Thyroid gland (tissue), 4 donors: ENCODE measurements around the gene RNF144A.

ENCODE experiments used
- CTCF ChIP-seq, 6 experiments: fragments of 200-600 bp in 3 of 6; fragments of 450-650 bp in 3 of 6; sonication (generic) in 3 of 6; IDR thresholded peaks; one replicate each; pipeline ENCODE4 v1.5.1; 2016 to 2019; ENCODE audit warnings: antibody characterized with exemption in 6 of 6, mild to moderate bottlenecking in 2 of 6, inconsistent platforms in 1 of 6, moderate library complexity in 1 of 6
- POLR2A ChIP-seq, 2 donors: fragments of 450-650 bp; IDR thresholded peaks; one replicate each; pipeline ENCODE4 v1.6.1; 2017; ENCODE audit warnings: antibody characterized with exemption in 2 of 2, mild to moderate bottlenecking in 2 of 2, moderate library complexity in 1 of 2

- peak in 5 of 6 experiments; percentile 9 to 71 (median 33) for TF ChIP-seq CTCF (IDR thresholded peaks at IDR 0.05)
- peak in 1 of 2 donors; percentile 60 for TF ChIP-seq POLR2A (IDR thresholded peaks at IDR 0.05)
Observed at GRCh38 chr2:6917071-6917760, at the start of gene RNF144A.
